ENCODE data around the gene DOC2A.

Gene DOC2A

DNA sequence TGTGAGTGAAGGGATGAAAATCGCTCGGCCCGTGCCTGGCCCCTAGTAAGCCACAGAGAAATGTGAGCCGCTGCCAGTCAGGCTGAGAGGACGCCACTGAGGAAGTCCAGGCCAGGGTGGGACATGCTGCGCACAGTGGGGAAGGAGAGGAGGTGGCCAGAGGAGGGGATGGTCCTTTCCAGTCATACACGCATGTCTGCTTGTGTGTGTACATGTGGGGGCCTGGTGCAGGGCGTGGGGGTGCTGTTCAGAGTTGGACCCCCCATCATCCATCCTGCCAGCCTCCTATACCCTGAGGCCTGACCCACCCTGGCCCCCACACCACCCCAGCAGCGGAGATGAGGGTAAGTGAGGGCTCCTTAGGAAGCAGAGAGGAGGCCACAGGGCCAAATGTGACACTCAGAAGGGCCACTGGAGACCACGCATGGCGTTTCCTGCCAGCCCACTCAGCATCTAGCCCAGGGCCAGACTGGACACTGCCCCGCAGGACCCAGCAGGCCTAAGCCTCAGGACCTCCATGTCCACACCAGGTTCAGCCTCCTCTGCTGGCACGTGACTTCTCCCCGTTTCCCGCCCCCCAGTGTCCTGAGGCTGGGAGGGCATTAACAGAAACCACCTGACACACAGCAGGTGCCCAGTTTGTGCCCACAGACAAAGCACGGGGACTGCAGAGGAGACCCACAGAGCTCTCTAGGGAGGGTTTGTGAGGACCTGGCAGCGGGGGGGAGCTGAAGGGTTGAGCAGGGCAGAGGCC lies 7.0 kb downstream of the DOC2A start:
- DNase-seq, result no peak

DNA sequence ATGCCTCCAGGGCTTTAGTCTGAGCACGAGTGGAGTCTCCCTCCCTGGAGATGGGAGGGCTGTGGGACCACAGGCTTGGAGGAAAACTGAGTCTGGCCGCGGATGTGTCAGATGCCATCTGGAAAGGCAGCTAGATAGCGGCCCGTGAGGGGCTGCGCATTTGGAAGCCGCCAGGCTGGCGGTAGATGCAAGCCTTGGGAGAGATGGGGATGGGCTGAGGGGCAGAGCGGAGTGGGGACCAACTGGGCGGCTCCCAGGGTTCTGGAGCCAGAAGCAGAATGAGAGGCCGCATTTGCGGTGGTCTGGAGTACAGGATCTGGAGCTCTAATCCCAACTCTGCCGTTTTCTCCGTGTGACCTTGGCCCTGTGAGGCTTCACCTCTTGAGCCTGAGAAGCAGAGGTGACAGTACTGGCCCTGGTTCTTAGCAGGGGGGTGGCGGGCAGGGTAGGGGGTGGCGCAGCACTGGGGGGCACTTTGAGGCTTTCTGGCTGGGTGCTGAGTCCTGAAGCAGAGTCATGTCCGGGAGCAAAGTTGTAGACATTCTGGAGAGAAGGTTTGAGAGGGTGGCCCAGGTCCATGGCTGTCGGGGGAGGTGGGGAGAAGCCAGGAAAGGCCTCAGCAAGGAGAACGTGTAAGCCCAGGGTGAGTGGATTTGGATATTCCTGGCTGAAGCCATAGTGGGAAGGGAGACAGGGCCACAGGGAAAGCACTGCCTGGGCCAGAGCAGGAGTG lies 8.0 kb downstream of the DOC2A start:
- no peak for DNase-seq

GRCh38 chr16:30000735-30001631 lies 9.8 kb downstream of the DOC2A start:
- DNase-seq, result no peak

DNA sequence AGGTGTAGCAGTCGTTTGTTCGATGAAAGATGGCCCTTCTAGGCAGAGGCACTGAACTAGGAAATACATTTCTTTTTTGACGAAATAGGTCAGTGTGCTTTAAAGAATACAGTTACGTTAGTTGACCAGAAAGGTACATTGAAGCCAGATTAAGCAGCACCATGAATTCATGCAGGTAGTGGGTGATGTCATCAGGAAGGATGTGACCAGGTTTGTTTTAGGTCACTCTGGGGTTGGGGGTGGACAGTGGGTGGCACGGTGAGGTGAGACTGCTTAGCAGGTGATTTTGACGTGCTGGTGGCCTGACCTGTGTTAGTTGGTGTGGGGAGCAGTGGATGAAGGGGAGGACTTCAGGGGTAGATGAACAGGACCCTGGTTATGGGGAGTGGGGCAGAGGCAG lies 11.2 kb downstream of the DOC2A start:
- DNase-seq, result no peak

GRCh38 chr16:29996766-29997250 lies 14.0 kb downstream of the DOC2A start:
- no peak for DNase-seq

DNA sequence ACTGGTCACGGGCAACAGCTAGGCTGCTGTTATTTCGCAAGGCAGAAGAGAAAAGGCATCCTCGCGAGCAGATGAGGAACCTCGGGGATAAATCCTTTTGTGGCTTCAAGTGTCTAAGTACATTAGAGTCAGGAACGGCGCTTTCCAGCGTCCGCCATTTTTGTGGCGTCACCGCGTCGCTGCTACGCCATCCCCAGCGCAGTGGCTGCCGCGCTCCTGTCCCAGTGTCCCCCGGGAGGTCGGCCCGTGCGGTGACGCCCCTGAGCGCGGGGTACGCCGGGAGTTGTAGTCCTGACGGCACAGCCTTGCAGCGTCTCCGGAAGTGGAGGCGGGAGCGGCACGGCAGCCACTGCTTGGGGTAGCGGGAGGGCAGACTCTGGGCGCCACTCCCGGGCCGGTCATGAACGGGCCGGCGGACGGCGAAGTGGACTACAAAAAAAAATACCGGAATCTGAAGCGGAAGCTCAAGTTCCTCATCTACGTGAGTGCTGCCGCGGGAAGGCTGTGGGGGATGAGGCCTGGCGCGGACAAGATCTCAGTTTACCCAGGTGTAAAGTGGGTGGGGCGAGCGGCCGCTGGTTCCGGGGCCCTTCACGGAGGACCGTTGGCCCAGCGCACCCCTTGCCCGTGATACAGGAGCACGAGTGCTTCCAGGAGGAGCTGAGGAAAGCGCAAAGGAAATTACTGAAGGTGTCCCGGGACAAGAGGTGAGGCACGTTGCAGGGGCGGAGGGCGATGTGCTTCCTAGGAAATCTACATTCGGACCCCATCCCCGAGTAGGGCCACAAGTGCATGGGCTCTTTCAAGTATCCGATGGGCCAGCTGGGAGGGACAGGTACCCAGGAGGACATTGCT lies 14.7 kb downstream of the DOC2A start, which contains the start of gene INO80E:
INO80E (plus strand) TSS at position 331 of the 855 bp plus-strand sequence; CDS start at position 401, 70 bp downstream.
- peak; percentile 100 for DNase-seq

GRCh38 chr16:29995324-29995910 lies 15.4 kb downstream of the DOC2A start, which contains the start of gene HIRIP3:
TSS of gene HIRIP3 (minus strand) at chr16:29995617. CDS start at chr16:29995605, 12 bp downstream.
- peak; percentile 93 for DNase-seq

- peak; percentile 83 for DNase-seq
Measured at GRCh38 chr16:29994600-29995323, 16.1 kb downstream of the DOC2A start.

DNA sequence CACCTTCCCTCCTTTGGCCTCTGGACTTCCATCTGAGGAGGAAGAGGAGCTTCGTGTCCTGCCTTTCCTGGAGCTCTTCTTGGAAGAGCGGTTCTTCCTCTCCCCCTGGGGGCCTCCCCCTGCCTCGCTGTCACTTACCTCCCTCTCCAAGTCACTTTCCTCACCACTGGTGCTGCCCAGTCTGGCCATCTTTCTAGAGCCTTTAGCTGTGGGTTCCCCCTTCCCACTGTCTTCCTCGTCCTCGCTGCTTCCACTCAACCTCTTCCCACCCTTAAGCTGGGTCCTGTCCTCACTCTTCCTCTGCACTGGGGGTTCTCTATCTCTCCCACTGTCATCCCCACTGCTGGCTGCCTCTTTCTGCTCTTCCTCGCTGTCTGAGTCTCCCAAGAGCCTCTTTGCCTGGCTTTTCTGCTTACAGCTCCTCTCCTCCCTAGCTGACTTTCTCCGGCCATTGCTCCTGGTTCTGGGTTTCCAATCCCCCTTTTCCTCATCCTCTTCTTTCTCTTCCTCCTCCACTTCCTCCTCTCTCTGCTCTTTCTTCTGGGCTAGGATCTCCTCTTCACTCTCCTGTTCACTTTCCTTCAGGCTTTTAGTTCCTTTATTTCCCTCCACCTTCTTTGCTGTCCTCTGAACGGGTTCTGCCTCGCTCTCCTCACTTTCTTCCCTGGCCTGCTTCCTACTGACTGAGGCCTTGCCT lies 16.8 kb downstream of the DOC2A start:
- no peak for DNase-seq

DNA sequence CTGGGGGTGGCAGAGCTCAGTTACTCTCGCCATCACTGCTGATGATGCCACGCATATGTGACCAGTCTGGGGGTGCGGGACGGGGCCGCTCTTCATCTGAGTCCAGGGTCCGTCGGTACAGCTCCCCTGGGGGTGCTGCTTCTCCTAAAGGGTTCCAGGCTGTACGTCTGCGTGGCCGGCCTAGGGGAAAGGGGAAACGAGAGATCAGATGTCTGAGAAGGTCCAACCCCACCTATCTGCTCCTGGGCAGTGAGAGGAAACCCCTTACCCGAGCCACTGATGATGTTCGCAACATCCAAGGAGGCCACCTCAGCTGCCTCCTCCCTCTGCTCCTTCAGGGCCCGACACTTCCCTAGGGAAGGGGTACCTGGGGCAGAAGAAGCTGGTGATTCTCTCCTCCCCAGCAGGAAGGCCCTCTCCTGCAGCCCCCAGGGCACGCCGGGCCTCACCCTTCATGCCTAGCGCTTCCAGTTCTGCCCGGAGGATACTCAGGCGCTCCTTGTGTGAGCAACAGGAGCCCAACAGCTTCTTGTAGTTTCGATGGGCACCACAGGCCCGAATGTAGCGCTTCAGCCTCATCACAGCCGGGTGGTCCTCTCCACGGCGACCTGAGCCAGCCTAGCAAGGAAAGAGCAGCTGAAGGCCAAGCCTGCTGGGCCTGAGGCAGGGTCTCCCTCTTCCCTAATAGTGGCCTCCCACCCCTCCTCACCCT lies 17.5 kb downstream of the DOC2A start:
- no peak for DNase-seq

DNA sequence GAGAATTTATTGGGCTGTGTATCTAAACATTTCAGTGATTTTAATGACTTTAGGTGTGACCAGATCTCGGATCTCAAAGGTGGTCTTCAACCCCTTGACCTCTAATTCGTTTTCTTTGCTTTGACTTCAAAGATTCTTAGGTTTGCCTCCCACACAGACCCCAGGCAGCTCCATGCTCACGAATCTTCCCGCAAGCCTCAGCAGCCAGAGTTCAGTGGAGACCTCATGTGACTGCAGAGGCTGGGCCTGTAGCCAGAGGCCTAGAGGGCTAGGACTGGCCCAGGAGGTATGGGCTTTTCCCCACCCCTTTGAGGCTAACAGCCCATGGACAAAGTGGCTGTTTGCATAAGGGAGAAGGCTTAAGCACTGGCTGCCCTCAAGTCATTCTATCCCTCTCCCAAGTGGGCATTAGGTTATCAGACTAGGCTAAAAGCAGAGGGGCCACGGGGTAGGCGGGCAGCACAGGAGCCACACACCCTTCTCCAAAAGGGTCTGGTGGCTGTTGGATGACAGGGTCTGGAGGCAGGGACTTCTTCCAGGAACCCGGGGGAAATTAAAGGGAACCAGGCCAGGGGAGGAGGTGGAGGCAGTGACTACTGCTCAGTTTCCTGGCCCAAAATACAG lies 18.4 kb downstream of the DOC2A start:
- no peak for DNase-seq

- no peak for DNase-seq
Measured at GRCh38 chr16:29991571-29991904, 19.3 kb downstream of the DOC2A start.

- DNase-seq, result no peak
Measured at GRCh38 chr16:29990883-29991570, 19.8 kb downstream of the DOC2A start.

GRCh38 chr16:29990034-29990433 lies 20.8 kb downstream of the DOC2A start:
- no peak for DNase-seq

- DNase-seq, result no peak
Measured at GRCh38 chr16:29989111-29989858, 21.5 kb downstream of the DOC2A start.

DNA sequence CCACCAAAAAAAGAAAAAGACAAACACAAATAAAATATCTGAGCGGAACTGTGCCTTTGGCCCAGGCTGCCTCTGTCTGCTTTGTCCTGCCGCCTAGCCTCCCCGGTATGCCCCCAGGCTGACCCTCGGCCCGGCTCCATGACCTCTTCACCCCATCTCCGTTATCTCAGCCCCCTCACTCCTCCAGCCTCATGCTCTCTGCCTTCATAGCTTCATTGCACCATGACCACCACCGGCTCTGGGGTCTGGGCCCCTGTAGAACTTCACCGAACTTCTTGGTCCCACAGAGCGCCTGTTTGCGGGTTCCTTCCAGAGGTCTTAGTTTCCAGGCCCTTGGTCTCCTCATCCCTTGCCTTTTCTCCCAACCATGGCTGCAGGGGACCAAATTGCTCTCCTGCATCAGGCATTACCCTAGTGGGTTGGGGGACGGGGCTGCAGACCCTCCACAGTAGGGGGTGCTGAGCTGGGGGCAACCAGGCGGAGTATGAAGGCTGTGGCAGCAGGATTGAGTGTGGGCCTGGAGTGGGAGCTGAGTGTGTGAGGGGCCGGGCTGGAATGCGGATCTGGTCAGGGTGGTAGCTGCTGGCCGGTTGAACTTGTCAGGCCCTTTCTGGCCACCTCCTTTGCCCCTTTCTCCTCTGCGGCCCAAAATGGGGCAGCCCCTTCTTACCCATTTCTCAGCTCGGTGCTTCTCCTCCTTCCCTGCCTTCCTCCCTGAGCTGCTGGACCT lies 22.3 kb downstream of the DOC2A start:
- no peak for DNase-seq

Measured in activated CD4-positive, alpha-beta T cell treated with anti-CD3 and anti-CD28 coated beads, Interleukin-10, Interleukin-2, amounts not matched to agents 100 ng/mL and 50 ng/mL, durations not matched to agents 16 hours and 8 hours (primary cell).